GM23338 (cell line): Measurements from ENCODE around the gene BHLHE41. TPM values are rescaled to one million over a fixed set of nuclear protein-coding genes. Genes with fewer than 3 reads are reported as not detected.

Experiments
- ATAC-seq: fragments of 200-7000 bp; cut with Tn5 transposase; 3 replicates; pipeline ENCODE4 v1.9.1; 2020
- DNase-seq: peaks from one replicate; pipeline ENCODE4 v3.0.0-alpha.2; 2015; ENCODE audit warnings: low spot score
- H2AFZ ChIP-seq: fragments of 200-600 bp; sonication (generic); 2 replicates; pipeline ENCODE4 v1.8.0; 2016; ENCODE audit warnings: antibody characterized with exemption, mild to moderate bottlenecking, moderate library complexity
- H3F3A ChIP-seq: fragments of 200-600 bp; sonication (generic); replicated peaks from 2 replicates; pipeline ENCODE4 v1.8.0; 2017; ENCODE audit warnings: antibody characterized with exemption, mixed run types, low read depth
- H3K27ac ChIP-seq: fragments of 200-600 bp; sonication (generic); 2 replicates; pipeline ENCODE4 v1.6.1; 2016; ENCODE audit warnings: low read depth
- H3K27me3 ChIP-seq: fragments of 200-600 bp; sonication (generic); 2 replicates; pipeline ENCODE4 v1.8.0; 2016; ENCODE audit warnings: mild to moderate bottlenecking, mixed run types, moderate library complexity; ENCODE audit not compliant: insufficient read depth
- H3K36me3 ChIP-seq: fragments of 200-600 bp; sonication (generic); 2 replicates; pipeline ENCODE4 v1.8.0; 2016; ENCODE audit warnings: mild to moderate bottlenecking; ENCODE audit not compliant: insufficient read depth
- H3K4me1 ChIP-seq: fragments of 200-600 bp; sonication (generic); 2 replicates; pipeline ENCODE4 v1.8.0; 2016; ENCODE audit warnings: mild to moderate bottlenecking, moderate library complexity; ENCODE audit not compliant: insufficient read depth
- H3K4me2 ChIP-seq: fragments of 200-600 bp; sonication (generic); 2 replicates; pipeline ENCODE4 v1.7.1; 2017; ENCODE audit warnings: mixed run types
- H3K4me3 ChIP-seq: fragments of 200-600 bp; sonication (generic); 2 replicates; pipeline ENCODE4 v1.6.1; 2016; ENCODE audit warnings: mixed run types
- H3K79me2 ChIP-seq: fragments of 200-600 bp; sonication (generic); replicated peaks from 2 replicates; pipeline ENCODE4 v1.8.0; 2017; ENCODE audit warnings: mild to moderate bottlenecking; ENCODE audit not compliant: insufficient read depth
- H3K9me2 ChIP-seq: fragments of 200-600 bp; sonication (generic); 2 replicates; pipeline ENCODE4 v1.8.0; 2017; ENCODE audit not compliant: insufficient read depth
- H4K20me1 ChIP-seq: fragments of 200-600 bp; sonication (generic); replicated peaks from 2 replicates; pipeline ENCODE4 v1.8.0; 2017; ENCODE audit warnings: mild to moderate bottlenecking; ENCODE audit not compliant: insufficient read depth
- H3K27ac Mint-ChIP-seq: 2 replicates; pipeline ENCODE4 v1.8.0; 2020; ENCODE audit warnings: inconsistent platforms, mild to moderate bottlenecking, moderate library complexity, mixed read lengths
- H3K27me3 Mint-ChIP-seq: 3 replicates; pipeline ENCODE4 v1.8.0; 2022; ENCODE audit warnings: low read depth, mild to moderate bottlenecking, moderate library complexity, mixed read lengths, inconsistent platforms; ENCODE audit not compliant: insufficient read depth, poor library complexity
- H3K36me3 Mint-ChIP-seq: 3 replicates; pipeline ENCODE4 v1.8.0; 2021; ENCODE audit warnings: low read depth, mild to moderate bottlenecking, inconsistent platforms, moderate library complexity, mixed read lengths
- H3K4me1 Mint-ChIP-seq: 3 replicates; pipeline ENCODE4 v1.8.0; 2020; ENCODE audit warnings: mild to moderate bottlenecking, inconsistent platforms, mixed read lengths
- H3K4me3 Mint-ChIP-seq: 3 replicates; pipeline ENCODE4 v1.8.0; 2021; ENCODE audit warnings: moderate library complexity, mild to moderate bottlenecking, inconsistent platforms, mixed read lengths
- H3K9me3 Mint-ChIP-seq: 3 replicates; pipeline ENCODE4 v1.8.0; 2020; ENCODE audit warnings: moderate library complexity, mild to moderate bottlenecking, inconsistent platforms, mixed read lengths
- CREB1 ChIP-seq: fragments of 250-450 bp; sonication (Bioruptor Pico); IDR thresholded peaks from 2 replicates; pipeline ENCODE4 v1.5.0; 2020; ENCODE audit warnings: low read depth, mild to moderate bottlenecking, moderate library complexity
- EZH2 ChIP-seq: fragments of 200-600 bp; sonication (generic); IDR thresholded peaks from one replicate; pipeline ENCODE4 v1.8.0; 2017; ENCODE audit warnings: antibody characterized with exemption, mild to moderate bottlenecking, low read depth; ENCODE audit not compliant: unreplicated experiment
- EZH2phosphoT487 ChIP-seq: fragments of 200-600 bp; sonication (generic); IDR thresholded peaks from one replicate; pipeline ENCODE4 v1.8.1; 2018; ENCODE audit warnings: antibody characterized with exemption; ENCODE audit not compliant: unreplicated experiment
- NANOG ChIP-seq: IDR thresholded peaks from 2 replicates; pipeline ENCODE4 v1.6.1; 2016; ENCODE audit warnings: antibody characterized with exemption, borderline replicate concordance
- POLR2AphosphoS5 ChIP-seq: IDR thresholded peaks from 2 replicates; pipeline ENCODE4 v1.6.1; 2016; ENCODE audit warnings: antibody characterized with exemption, low read depth
- ZNF114 ChIP-seq: fragments of 250-450 bp; sonication (Bioruptor Pico); IDR thresholded peaks from 2 replicates; pipeline ENCODE4 v1.5.0; 2020; ENCODE audit warnings: mild to moderate bottlenecking, moderate library complexity
- ZNF331 ChIP-seq: fragments of 250-450 bp; sonication (Bioruptor Pico); IDR thresholded peaks from 2 replicates; pipeline ENCODE4 v1.5.0; 2020; ENCODE audit warnings: low read depth, mild to moderate bottlenecking, moderate library complexity
- polyA plus RNA-seq: library from polyadenylated mRNA; unstranded; fragments of >200 nt; fragmentation: Nextera tagmentation; extraction: Ambion mirVana; gene quantifications from 2 replicates; pipeline ENCODE4 v1.2.1, GENCODE V29; 2016
- total RNA-seq: library from RNA; depleted of rRNA; stranded (reverse); fragments of >200 nt; shearing (Covaris generic); gene quantifications from 2 replicates; pipeline ENCODE4 v1.2.3, GENCODE V29; 2014
- TF ChIP-seq, protein P1 (sequence below): IDR thresholded peaks from 2 replicates; pipeline ENCODE4 v1.6.1; 2016; ENCODE audit warnings: antibody characterized with exemption
- TF ChIP-seq, protein P2 (sequence below): fragments of 250-450 bp; sonication (Bioruptor Pico); IDR thresholded peaks from 2 replicates; pipeline ENCODE4 v1.5.0; 2020; ENCODE audit warnings: mild to moderate bottlenecking, moderate library complexity
- TF ChIP-seq, protein P3 (sequence below): IDR thresholded peaks from one replicate; pipeline ENCODE4 v1.6.1; 2018; ENCODE audit warnings: antibody characterized with exemption; ENCODE audit not compliant: unreplicated experiment

Gene BHLHE41
- total and polyA plus RNA-seq, 2 experiments from 2014 or later = 1.6 to 2.9 TPM

DNA sequence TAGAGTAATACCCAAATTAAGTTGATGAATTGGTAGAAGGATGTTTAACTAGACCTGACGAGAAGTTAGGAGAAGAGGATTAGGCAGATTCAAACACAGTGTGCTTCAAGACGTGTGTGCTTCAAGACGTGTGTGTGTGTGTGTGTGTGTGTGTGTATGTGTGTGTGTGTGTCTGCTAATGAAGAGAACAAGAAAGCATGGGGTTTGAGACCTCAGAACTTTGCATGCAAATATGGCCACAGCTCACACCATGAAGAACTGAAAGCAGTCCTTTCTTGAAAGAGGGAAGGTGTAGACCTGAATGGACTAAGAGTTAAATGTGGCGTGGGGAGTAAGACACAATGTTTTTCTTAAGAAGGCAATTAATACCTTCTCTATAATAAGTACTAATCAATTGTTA lies 38.1 kb upstream of the BHLHE41 start:
- Histone ChIP-seq H3K9me2 (0 out of 2 replicates have a peak, but pooled peaks cover 8% of the 10 kb centered on the region), H3K4me1 (peaks cover 9% of the 10 kb centered on the region; the same call in 1 of the 2 replicates), H3K27me3 (no peaks in the 10 kb centered on the region), H3K4me3 (no peak overlapping the region), H3F3A (no peaks in the 10 kb centered on the region), H4K20me1 (no peaks in the 10 kb centered on the region), H3K27ac (no peak overlapping the region), H2AFZ (no peak overlapping the region), H3K79me2 (no peaks in the 10 kb centered on the region), H3K36me3 (no peaks in the 10 kb centered on the region), H3K4me2 (no peak overlapping the region)
- TF ChIP-seq CREB1 (CRISPR knock-in tag) (no peak), NANOG (no peak), EZH2phosphoT487 (no peak), ZNF114 (CRISPR knock-in tag) (no peak)
- TF ChIP-seq, protein P1, sequence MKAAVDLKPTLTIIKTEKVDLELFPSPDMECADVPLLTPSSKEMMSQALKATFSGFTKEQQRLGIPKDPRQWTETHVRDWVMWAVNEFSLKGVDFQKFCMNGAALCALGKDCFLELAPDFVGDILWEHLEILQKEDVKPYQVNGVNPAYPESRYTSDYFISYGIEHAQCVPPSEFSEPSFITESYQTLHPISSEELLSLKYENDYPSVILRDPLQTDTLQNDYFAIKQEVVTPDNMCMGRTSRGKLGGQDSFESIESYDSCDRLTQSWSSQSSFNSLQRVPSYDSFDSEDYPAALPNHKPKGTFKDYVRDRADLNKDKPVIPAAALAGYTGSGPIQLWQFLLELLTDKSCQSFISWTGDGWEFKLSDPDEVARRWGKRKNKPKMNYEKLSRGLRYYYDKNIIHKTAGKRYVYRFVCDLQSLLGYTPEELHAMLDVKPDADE = no peak
- Mint-ChIP-seq H3K4me3 (no peak overlapping the region), H3K27ac (no peak overlapping the region), H3K9me3 (no peaks in the 10 kb centered on the region; the same call in 2 of the 3 replicates), H3K36me3 (no peaks in the 10 kb centered on the region), H3K27me3 (peaks cover 3% of the 10 kb centered on the region), H3K4me1 (peaks cover 4% of the 10 kb centered on the region; the same call in 2 of the 3 replicates)
- ATAC-seq = no peak
- no peak for DNase-seq

DNA sequence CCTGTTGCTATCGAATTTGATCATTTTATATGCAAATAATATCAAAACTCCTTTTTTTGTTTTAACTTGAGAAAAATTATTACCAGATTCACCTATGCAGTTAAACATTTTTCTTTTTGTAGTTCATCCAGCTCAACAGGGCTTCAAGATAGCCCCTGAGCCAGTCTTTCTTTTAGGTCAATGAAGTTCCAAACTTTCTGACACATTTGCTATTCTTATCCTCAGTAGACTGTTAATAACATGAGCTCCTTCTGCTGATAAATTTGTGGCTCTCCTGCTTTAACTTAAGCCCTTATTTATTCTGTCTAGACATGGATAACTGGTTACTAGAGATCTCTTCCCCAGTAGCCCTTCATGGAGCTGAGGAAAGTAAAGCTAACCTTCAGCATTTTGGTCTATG lies 37.3 kb upstream of the BHLHE41 start:
- H3K27ac Mint-ChIP-seq = no peak overlapping the region
- H3K79me2 ChIP-seq = no peaks in the 10 kb centered on the region
- H3K4me3 Mint-ChIP-seq = no peak overlapping the region
- peaks cover 9% of the 10 kb centered on the region; the same call in 1 of the 2 replicates for H3K4me1 ChIP-seq
- H3K36me3 ChIP-seq = no peaks in the 10 kb centered on the region
- peaks cover 3% of the 10 kb centered on the region for H3K27me3 Mint-ChIP-seq
- no peaks in the 10 kb centered on the region for H3K27me3 ChIP-seq
- H3K4me3 ChIP-seq = no peak overlapping the region
- no peak overlapping the region for H3K4me2 ChIP-seq
- H3K36me3 Mint-ChIP-seq = no peaks in the 10 kb centered on the region
- H3K4me1 Mint-ChIP-seq = peaks cover 4% of the 10 kb centered on the region; the same call in 2 of the 3 replicates
- no peaks in the 10 kb centered on the region for H4K20me1 ChIP-seq
- H3K9me3 Mint-ChIP-seq = no peaks in the 10 kb centered on the region; the same call in 2 of the 3 replicates
- H3K9me2 ChIP-seq = 0 out of 2 replicates have a peak, but pooled peaks cover 8% of the 10 kb centered on the region
- H2AFZ ChIP-seq = no peak overlapping the region
- H3K27ac ChIP-seq = no peak overlapping the region
- no peaks in the 10 kb centered on the region for H3F3A ChIP-seq
- ATAC-seq (no peak), DNase-seq (no peak)
- TF ChIP-seq EZH2 = no peak
- TF ChIP-seq ZNF331 (CRISPR knock-in tag) = no peak
- TF ChIP-seq EZH2phosphoT487 = no peak
- TF ChIP-seq, protein P2, sequence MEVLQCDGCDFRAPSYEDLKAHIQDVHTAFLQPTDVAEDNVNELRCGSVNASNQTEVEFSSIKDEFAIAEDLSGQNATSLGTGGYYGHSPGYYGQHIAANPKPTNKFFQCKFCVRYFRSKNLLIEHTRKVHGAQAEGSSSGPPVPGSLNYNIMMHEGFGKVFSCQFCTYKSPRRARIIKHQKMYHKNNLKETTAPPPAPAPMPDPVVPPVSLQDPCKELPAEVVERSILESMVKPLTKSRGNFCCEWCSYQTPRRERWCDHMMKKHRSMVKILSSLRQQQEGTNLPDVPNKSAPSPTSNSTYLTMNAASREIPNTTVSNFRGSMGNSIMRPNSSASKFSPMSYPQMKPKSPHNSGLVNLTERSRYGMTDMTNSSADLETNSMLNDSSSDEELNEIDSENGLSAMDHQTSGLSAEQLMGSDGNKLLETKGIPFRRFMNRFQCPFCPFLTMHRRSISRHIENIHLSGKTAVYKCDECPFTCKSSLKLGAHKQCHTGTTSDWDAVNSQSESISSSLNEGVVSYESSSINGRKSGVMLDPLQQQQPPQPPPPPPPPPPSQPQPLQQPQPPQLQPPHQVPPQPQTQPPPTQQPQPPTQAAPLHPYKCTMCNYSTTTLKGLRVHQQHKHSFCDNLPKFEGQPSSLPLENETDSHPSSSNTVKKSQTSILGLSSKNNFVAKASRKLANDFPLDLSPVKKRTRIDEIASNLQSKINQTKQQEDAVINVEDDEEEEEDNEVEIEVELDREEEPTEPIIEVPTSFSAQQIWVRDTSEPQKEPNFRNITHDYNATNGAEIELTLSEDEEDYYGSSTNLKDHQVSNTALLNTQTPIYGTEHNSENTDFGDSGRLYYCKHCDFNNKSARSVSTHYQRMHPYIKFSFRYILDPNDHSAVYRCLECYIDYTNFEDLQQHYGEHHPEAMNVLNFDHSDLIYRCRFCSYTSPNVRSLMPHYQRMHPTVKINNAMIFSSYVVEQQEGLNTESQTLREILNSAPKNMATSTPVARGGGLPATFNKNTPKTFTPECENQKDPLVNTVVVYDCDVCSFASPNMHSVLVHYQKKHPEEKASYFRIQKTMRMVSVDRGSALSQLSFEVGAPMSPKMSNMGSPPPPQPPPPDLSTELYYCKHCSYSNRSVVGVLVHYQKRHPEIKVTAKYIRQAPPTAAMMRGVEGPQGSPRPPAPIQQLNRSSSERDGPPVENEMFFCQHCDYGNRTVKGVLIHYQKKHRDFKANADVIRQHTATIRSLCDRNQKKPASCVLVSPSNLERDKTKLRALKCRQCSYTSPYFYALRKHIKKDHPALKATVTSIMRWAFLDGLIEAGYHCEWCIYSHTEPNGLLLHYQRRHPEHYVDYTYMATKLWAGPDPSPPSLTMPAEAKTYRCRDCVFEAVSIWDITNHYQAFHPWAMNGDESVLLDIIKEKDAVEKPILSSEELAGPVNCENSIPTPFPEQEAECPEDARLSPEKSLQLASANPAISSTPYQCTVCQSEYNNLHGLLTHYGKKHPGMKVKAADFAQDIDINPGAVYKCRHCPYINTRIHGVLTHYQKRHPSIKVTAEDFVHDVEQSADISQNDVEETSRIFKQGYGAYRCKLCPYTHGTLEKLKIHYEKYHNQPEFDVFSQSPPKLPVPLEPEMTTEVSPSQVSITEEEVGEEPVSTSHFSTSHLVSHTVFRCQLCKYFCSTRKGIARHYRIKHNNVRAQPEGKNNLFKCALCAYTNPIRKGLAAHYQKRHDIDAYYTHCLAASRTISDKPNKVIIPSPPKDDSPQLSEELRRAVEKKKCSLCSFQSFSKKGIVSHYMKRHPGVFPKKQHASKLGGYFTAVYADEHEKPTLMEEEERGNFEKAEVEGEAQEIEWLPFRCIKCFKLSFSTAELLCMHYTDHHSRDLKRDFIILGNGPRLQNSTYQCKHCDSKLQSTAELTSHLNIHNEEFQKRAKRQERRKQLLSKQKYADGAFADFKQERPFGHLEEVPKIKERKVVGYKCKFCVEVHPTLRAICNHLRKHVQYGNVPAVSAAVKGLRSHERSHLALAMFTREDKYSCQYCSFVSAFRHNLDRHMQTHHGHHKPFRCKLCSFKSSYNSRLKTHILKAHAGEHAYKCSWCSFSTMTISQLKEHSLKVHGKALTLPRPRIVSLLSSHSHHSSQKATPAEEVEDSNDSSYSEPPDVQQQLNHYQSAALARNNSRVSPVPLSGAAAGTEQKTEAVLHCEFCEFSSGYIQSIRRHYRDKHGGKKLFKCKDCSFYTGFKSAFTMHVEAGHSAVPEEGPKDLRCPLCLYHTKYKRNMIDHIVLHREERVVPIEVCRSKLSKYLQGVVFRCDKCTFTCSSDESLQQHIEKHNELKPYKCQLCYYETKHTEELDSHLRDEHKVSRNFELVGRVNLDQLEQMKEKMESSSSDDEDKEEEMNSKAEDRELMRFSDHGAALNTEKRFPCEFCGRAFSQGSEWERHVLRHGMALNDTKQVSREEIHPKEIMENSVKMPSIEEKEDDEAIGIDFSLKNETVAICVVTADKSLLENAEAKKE (CRISPR knock-in tag) = no peak
- TF ChIP-seq, protein P1 = no peak
- no peak for TF ChIP-seq CREB1 (CRISPR knock-in tag)
- TF ChIP-seq POLR2AphosphoS5 = no peak
- TF ChIP-seq, protein P3, sequence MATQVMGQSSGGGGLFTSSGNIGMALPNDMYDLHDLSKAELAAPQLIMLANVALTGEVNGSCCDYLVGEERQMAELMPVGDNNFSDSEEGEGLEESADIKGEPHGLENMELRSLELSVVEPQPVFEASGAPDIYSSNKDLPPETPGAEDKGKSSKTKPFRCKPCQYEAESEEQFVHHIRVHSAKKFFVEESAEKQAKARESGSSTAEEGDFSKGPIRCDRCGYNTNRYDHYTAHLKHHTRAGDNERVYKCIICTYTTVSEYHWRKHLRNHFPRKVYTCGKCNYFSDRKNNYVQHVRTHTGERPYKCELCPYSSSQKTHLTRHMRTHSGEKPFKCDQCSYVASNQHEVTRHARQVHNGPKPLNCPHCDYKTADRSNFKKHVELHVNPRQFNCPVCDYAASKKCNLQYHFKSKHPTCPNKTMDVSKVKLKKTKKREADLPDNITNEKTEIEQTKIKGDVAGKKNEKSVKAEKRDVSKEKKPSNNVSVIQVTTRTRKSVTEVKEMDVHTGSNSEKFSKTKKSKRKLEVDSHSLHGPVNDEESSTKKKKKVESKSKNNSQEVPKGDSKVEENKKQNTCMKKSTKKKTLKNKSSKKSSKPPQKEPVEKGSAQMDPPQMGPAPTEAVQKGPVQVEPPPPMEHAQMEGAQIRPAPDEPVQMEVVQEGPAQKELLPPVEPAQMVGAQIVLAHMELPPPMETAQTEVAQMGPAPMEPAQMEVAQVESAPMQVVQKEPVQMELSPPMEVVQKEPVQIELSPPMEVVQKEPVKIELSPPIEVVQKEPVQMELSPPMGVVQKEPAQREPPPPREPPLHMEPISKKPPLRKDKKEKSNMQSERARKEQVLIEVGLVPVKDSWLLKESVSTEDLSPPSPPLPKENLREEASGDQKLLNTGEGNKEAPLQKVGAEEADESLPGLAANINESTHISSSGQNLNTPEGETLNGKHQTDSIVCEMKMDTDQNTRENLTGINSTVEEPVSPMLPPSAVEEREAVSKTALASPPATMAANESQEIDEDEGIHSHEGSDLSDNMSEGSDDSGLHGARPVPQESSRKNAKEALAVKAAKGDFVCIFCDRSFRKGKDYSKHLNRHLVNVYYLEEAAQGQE = no peak
